Measurements from ENCODE around the gene ECE2. TPM values are rescaled to one million over a fixed set of nuclear protein-coding genes. Genes with fewer than 3 reads are reported as not detected.

The ECE2 gene
- total and polyA plus RNA-seq, 10 of the 15 experiments (the other 5 are each of a cell fraction or from before 2014, with no cell fraction given), result not detected

DNA sequence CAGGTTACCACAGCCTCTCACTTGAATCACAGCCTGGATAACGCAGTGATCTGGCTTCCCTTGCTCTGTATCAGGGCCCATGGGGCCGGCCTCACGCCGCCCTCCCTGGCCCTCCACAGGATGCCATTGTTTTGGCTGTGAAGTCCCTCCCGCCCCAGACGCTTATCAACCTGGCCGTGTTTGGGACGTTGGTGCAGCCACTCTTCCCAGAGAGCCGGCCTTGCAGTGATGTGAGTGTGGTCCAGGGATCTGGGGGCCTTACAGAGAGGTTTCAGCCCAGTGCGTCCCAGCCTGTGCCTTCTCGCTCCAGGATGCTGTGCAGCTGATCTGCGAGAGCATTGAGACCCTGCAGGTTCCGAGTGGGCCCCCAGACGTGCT, 39.8 kb upstream of the ECE2 start:
- H3K27ac ChIP-seq (ENCODE audit: control insufficient read depth, insufficient read depth), result no peak overlapping the region
- 20% methylated on average over 14 of the region's 14 CpGs for WGBS (ENCODE audit: insufficient coverage, insufficient replicate concordance, low lambda C conversion rate, missing lambda C conversion rate)
- ChIA-PET RAD21 (ENCODE audit: unreplicated experiment) (no interaction called here), POLR2A (no interaction called here), CTCF (interaction anchor here (3.5 kb wide), 1 partner anchor 9 kb away, joined by 23 read pairs; no protein-coding TSS in a partner anchor), SMC1A (ENCODE audit: uncharacterized antibody, unreplicated experiment) (no interaction called here)
- H2AFZ ChIP-seq (ENCODE audit: control insufficient read depth, low read depth, low read length), result no peak overlapping the region
- in situ Hi-C loops (cut with MboI), result no loop called here
- no peak overlapping the region for H3K4me2 ChIP-seq (ENCODE audit: control insufficient read depth, insufficient read depth)
- H3K4me1 ChIP-seq (ENCODE audit: control insufficient read depth, insufficient read depth, low read length), result no peaks in the 10 kb centered on the region
- H4K20me1 ChIP-seq (ENCODE audit: control insufficient read depth, insufficient read depth), result no peaks in the 10 kb centered on the region
- no peak overlapping the region for H3K4me3 ChIP-seq
- H3K9me3 ChIP-seq (replicated peaks; ENCODE audit: control insufficient read depth, insufficient read depth, low read length), result no peaks in the 10 kb centered on the region
- ATAC-seq (no peak), FAIRE-seq (no peak), DNase-seq (ENCODE audit: low read depth, low spot score) (no peak)
- BruUV-seq (replicated peaks), result no TSS peak
- H3K9ac ChIP-seq (ENCODE audit: control insufficient read depth, insufficient read depth, low read length), result no peak overlapping the region
- TF ChIP-seq PML (IDR thresholded peaks at IDR 0.05; ENCODE audit: low read length), result no peak
- TF ChIP-seq KLF5 (IDR thresholded peaks at IDR 0.05; ENCODE audit: partially characterized antibody), result no peak
- TF ChIP-seq NRF1 (conservative IDR thresholded peaks at IDR 0.05; ENCODE audit: low read depth, low read length), result no peak
- TF ChIP-seq, protein P1, sequence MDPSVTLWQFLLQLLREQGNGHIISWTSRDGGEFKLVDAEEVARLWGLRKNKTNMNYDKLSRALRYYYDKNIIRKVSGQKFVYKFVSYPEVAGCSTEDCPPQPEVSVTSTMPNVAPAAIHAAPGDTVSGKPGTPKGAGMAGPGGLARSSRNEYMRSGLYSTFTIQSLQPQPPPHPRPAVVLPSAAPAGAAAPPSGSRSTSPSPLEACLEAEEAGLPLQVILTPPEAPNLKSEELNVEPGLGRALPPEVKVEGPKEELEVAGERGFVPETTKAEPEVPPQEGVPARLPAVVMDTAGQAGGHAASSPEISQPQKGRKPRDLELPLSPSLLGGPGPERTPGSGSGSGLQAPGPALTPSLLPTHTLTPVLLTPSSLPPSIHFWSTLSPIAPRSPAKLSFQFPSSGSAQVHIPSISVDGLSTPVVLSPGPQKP (IDR thresholded peaks at IDR 0.05; ENCODE audit: low read depth, low read length), result no peak
- no peak for TF ChIP-seq NR2C2 (IDR thresholded peaks at IDR 0.05; ENCODE audit: borderline replicate concordance, control insufficient read depth, insufficient read length, low read depth)
- TF ChIP-seq, protein P2, sequence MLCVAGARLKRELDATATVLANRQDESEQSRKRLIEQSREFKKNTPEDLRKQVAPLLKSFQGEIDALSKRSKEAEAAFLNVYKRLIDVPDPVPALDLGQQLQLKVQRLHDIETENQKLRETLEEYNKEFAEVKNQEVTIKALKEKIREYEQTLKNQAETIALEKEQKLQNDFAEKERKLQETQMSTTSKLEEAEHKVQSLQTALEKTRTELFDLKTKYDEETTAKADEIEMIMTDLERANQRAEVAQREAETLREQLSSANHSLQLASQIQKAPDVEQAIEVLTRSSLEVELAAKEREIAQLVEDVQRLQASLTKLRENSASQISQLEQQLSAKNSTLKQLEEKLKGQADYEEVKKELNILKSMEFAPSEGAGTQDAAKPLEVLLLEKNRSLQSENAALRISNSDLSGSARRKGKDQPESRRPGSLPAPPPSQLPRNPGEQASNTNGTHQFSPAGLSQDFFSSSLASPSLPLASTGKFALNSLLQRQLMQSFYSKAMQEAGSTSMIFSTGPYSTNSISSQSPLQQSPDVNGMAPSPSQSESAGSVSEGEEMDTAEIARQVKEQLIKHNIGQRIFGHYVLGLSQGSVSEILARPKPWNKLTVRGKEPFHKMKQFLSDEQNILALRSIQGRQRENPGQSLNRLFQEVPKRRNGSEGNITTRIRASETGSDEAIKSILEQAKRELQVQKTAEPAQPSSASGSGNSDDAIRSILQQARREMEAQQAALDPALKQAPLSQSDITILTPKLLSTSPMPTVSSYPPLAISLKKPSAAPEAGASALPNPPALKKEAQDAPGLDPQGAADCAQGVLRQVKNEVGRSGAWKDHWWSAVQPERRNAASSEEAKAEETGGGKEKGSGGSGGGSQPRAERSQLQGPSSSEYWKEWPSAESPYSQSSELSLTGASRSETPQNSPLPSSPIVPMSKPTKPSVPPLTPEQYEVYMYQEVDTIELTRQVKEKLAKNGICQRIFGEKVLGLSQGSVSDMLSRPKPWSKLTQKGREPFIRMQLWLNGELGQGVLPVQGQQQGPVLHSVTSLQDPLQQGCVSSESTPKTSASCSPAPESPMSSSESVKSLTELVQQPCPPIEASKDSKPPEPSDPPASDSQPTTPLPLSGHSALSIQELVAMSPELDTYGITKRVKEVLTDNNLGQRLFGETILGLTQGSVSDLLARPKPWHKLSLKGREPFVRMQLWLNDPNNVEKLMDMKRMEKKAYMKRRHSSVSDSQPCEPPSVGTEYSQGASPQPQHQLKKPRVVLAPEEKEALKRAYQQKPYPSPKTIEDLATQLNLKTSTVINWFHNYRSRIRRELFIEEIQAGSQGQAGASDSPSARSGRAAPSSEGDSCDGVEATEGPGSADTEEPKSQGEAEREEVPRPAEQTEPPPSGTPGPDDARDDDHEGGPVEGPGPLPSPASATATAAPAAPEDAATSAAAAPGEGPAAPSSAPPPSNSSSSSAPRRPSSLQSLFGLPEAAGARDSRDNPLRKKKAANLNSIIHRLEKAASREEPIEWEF (IDR thresholded peaks at IDR 0.05; ENCODE audit: insufficient replicate concordance, low read depth, low read length), result no peak
- no peak for TF ChIP-seq CEBPB (IDR thresholded peaks at IDR 0.05; ENCODE audit: borderline replicate concordance in 1 of 2, low read depth in 2 of 2, low read length in 2 of 2)
- TF ChIP-seq SMC3 (IDR thresholded peaks at IDR 0.05; ENCODE audit: borderline replicate concordance, low read length), result no peak
- H3K36me3 ChIP-seq (ENCODE audit: control insufficient read depth in 2 of 2, insufficient read depth in 2 of 2, low read length in 1 of 2), result no peaks in the 10 kb centered on the region
- H3K27me3 ChIP-seq (replicated peaks in 1 of 2; ENCODE audit: control insufficient read depth in 2 of 2, insufficient read depth in 2 of 2, low read length in 1 of 2), result peaks cover 6 to 7% of the 10 kb centered on the region in 2 experiments
- H3K79me2 ChIP-seq (ENCODE audit: control insufficient read depth, insufficient read depth, low read length), result no peaks in the 10 kb centered on the region
- intact Hi-C loops (cut with micrococcal nuclease; ENCODE audit: unreplicated experiment), result no loop called here
